ENCODE results near the gene HTT. TPM values are rescaled to one million over a fixed set of nuclear protein-coding genes. Genes with fewer than 3 reads are reported as not detected.
A peak's percentile ranks its signal among the peaks of the same experiment; 100 is the strongest.

HTT gene
- total RNA-seq, 4 donors from 2014 or later = 31.1 to 48.6 (median 43.0) TPM

- TF ChIP-seq CTCF (IDR thresholded peaks at IDR 0.05) (no peak), POLR2A (IDR thresholded peaks at IDR 0.05) (no peak), EP300 (IDR thresholded peaks at IDR 0.05) (no peak), POLR2AphosphoS5 (IDR thresholded peaks at IDR 0.05) (no peak)
- peaks cover 0 to 54% (median 5%) of the 10 kb centered on the region in 3 donors for H3K4me1 ChIP-seq
- WGBS, 2 donors (ENCODE audit: low coverage in 1 of 2) = 0 to 1% methylated on average over 4 to 20 of the region's 60 CpGs
Measured at GRCh38 chr4:3291969-3292570, 217.6 kb downstream of the HTT start.

GRCh38 chr4:3292571-3293400, 218.3 kb downstream of the HTT start, which contains the start of gene RGS12:
RGS12 (plus strand) TSS chr4:3293021; CDS start chr4:3316171, 23,150 bp downstream.
- ATAC-seq = peak; percentile 96
- peak within 1 kb of the TSS; percentile 95 to 96 for H3K4me3 ChIP-seq
- H3K36me3 ChIP-seq = peaks cover 0 to 7% of the 10 kb centered on the region in 2 donors
- TF ChIP-seq EP300 (IDR thresholded peaks at IDR 0.05) = no peak
- TF ChIP-seq CTCF (IDR thresholded peaks at IDR 0.05) = no peak
- TF ChIP-seq POLR2AphosphoS5 (IDR thresholded peaks at IDR 0.05) = peak; percentile 94
- peak; percentile 91 to 93 for TF ChIP-seq POLR2A (IDR thresholded peaks at IDR 0.05)
- peak within 1 kb of the TSS; percentile 97 to 99 (median 98) for H3K27ac ChIP-seq
- H3K27me3 ChIP-seq = no peaks in the 10 kb centered on the region
- H3K9me3 ChIP-seq = peaks cover 0 to 13% (median 0%) of the 10 kb centered on the region in 3 donors
- no CpG with 5 or more reads among the region's 121 CpGs for WGBS, 2 donors (ENCODE audit: low coverage in 1 of 2)
- peaks cover 0 to 46% (median 5%) of the 10 kb centered on the region in 3 donors for H3K4me1 ChIP-seq

More at GRCh38 chr4:3291969-3292570, 217.6 kb downstream of the HTT start:
- Histone ChIP-seq H3K27me3 (no peaks in the 10 kb centered on the region), H3K9me3 (peaks cover 0 to 6% (median 0%) of the 10 kb centered on the region in 3 donors), H3K36me3 (no peaks in the 10 kb centered on the region), H3K4me3 (peak overlapping the region; percentile 95 to 96), H3K27ac (peak overlapping the region; percentile 97 to 99 (median 98))
- peak; percentile 61 for ATAC-seq

Small RNA genes lying within 50 kb of the gene (small RNA-seq; reads per million reads assigned to genes)
- gene RF02134 = 0 reads per million in 4 donors
- 0 reads per million in 4 donors for gene RF02135
- gene RNU6-204P = 0 reads per million in 4 donors

Other genes starting within 250 kb of the HTT start
- gene ADD1, start 230.8 kb upstream of the HTT start, total RNA-seq = 100 to 1,000 TPM; 230 to 384 (median 297) TPM
- gene NOP14, start 111.3 kb upstream of the HTT start, total RNA-seq = 10 to 100 TPM; 17.6 to 25.2 (median 20.4) TPM
- gene GRK4, start 111.1 kb upstream of the HTT start, total RNA-seq = 1 to 10 TPM; 4.2 to 9.5 (median 6.2) TPM
- gene HTT-AS, start 143 bp upstream of the HTT start, total RNA-seq = not detected
- gene MSANTD1, start 174.5 kb downstream of the HTT start, total RNA-seq = 1 to 10 TPM in 2 of 4 donors, under 1 TPM in 1, not detected in 1; 0.78 to 6.9 (median 1.5) TPM
- gene RGS12, start 218.3 kb downstream of the HTT start, total RNA-seq = 10 to 100 TPM; 24.1 to 32.7 (median 29.1) TPM